ENCODE data around the gene DAB2.
"Not testable (repeated sequence)": the region's sequence is repeated elsewhere in the genome, so short reads cannot be mapped to it uniquely, and the experiment has no call there.

Gene DAB2

DNA sequence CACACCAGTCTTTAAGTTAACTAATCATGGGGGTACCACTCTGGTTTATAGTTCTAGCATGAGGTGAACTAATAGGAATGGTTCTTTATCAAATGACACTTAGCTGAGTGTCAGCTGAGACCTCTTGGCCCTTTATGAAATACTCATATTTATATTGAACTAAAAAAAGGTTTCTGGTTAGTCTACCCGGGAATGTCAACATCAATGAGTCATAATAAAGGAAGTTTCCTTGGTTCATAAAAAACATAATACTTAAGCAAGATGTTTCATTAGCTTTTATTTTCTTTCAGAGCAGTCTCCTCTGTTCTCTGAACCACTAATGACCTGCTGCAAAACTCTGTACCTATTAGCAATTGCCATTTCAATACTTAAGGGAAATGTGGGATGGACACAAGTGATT is 13.7 kb downstream of the DAB2 start:
- DNase-seq (ENCODE audit: low read depth, low spot score) = no peak
- H3K4me3 ChIP-seq (ENCODE audit: low read depth, low read length) = no peak overlapping the region
- no peak for TF ChIP-seq CTCF (IDR thresholded peaks at IDR 0.05; ENCODE audit: insufficient read depth, low read length, missing control alignments)
- CTCF ChIA-PET = interaction anchor here (1.0 to 3.5 kb wide), 4 partner anchors 13 to 160 kb away, joined by 3 to 15 read pairs (median 8); partner anchors contain the start of gene DAB2
- POLR2A ChIA-PET = interaction anchor here (1.2 to 2.7 kb wide), 3 partner anchors 10 to 14 kb away, joined by 3 to 21 read pairs (median 4); partner anchors contain the start of gene DAB2

DNA sequence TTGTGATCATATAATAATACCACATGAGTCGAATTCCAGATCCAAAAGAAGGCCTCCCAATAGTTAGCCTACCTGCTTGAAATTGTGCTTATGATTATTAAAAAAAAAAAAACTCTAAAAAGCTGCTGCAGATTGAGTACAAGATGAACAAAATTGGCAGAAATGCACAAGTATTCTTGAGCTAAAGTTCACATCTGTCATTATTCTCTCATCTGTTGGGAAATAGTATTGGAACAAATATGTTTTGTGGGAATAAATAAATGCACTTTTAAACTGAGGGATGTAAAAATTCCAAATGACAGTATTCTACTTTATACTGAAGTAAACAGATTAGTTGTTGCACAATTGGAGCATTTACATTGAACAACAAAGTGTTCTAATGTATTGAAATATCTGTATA is 15.7 kb downstream of the DAB2 start:
- no peak for DNase-seq (ENCODE audit: low read depth, low spot score)
- TF ChIP-seq CTCF (IDR thresholded peaks at IDR 0.05; ENCODE audit: insufficient read depth, low read length, missing control alignments) = no peak
- ChIA-PET CTCF (interaction anchor here (1.3 kb wide), 1 partner anchor 33 kb away, joined by 4 read pairs; no protein-coding TSS in a partner anchor), POLR2A (no interaction called here)
- no peak overlapping the region for H3K4me3 ChIP-seq (ENCODE audit: low read depth, low read length)

DNA sequence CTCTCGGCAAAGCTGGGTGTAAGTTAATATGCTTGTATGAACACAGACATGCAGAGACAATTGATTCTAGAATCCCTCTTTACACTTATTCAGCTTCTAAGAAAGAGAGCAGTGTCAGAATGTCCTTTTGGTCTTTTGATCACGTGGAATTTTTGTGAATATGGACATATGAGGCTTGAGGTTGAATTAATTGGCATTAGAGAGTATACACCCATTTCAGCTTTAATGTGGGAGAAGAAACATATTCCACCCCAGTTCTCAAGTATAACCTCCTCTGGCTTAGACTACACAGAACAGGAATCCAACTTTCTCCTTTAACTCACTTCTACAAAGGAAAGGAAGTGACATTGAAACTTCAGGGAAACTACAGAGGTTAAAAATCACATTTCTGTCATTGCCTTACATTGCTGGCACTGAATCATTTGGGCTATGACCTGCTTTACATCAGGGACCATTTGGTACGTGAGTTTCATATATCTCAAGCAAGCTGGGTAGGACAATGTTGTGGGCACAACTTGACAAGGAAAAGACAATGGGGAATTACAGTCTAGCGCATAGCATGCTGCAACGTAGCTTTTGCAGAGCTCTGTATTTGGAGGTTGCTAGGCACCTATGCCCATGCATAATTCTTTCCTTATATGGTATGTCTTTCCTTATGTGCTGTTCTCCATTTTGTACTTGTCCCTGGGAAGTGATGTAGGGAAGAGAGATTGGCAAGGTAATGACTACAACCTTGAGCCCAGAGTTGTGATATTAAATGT is 19.5 kb downstream of the DAB2 start:
- DNase-seq (ENCODE audit: low read depth, low spot score) = no peak
- ChIA-PET POLR2A (interaction anchor here (3.1 kb wide), 1 partner anchor 19 kb away, joined by 15 read pairs; the partner anchor contains the start of gene DAB2), CTCF (interaction anchor here (1.3 to 4.8 kb wide), 5 partner anchors 11 to 165 kb away, joined by 3 to 19 read pairs (median 4); no protein-coding TSS in a partner anchor)
- no peak for TF ChIP-seq CTCF (IDR thresholded peaks at IDR 0.05; ENCODE audit: insufficient read depth, low read length, missing control alignments)
- H3K4me3 ChIP-seq (ENCODE audit: low read depth, low read length) = no peak overlapping the region

GRCh38 chr5:39403761-39404160 is 21.0 kb downstream of the DAB2 start:
- ChIA-PET POLR2A (interaction anchor here (3.1 kb wide), 1 partner anchor 21 kb away, joined by 15 read pairs; the partner anchor contains the start of gene DAB2), CTCF (interaction anchor here (0.9 to 9.1 kb wide), 5 partner anchors 16 to 167 kb away, joined by 3 to 76 read pairs (median 9); partner anchors contain the start of gene DAB2)
- not testable (repeated sequence) for H3K4me3 ChIP-seq (ENCODE audit: low read depth, low read length); DNase-seq (ENCODE audit: low read depth, low spot score)

DNA sequence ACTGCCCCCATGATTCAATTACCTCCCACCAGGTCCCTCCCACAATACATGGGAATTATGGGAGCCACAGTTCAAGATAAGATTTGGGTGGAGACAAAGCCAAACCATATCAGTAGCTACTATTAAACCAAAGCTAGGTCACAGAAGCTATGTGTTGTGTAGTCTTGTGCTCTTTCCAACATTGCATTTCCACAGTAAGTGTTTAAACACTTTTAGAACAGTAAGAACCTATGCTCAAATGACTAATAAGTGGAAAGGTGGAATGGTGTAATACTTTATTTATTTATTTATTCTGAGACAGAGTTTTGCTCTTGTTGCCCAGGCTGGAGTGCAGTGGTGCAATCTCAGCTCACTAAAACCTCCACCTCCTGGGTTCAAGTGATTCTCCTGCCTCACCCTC is 22.6 kb downstream of the DAB2 start:
- DNase-seq (ENCODE audit: low read depth, low spot score); H3K4me3 ChIP-seq (ENCODE audit: low read depth, low read length): not testable (repeated sequence)
- POLR2A ChIA-PET = interaction anchor here (3.3 kb wide), 1 partner anchor 22 kb away, joined by 35 read pairs; the partner anchor contains the start of gene DAB2
- CTCF ChIA-PET = interaction anchor here (0.8 to 9.1 kb wide), 6 partner anchors 23 to 168 kb away, joined by 3 to 76 read pairs (median 6); partner anchors contain the start of gene DAB2

GRCh38 chr5:39400713-39401578 is 23.8 kb downstream of the DAB2 start:
- ChIA-PET POLR2A (interaction anchor here (0.7 to 3.3 kb wide), 9 partner anchors 9 to 142 kb away, joined by 3 to 35 read pairs (median 4); partner anchors contain the start of gene DAB2), CTCF (interaction anchor here (1.0 to 9.1 kb wide), 6 partner anchors 12 to 147 kb away, joined by 3 to 76 read pairs (median 4); partner anchors contain the start of gene DAB2)
- no peak overlapping the region for H3K4me3 ChIP-seq (ENCODE audit: low read depth, low read length)
- DNase-seq (ENCODE audit: low read depth, low spot score) = no peak
- TF ChIP-seq CTCF (IDR thresholded peaks at IDR 0.05; ENCODE audit: insufficient read depth, low read length, missing control alignments) = no peak

All from AG04449 (cell line).